Midbrain (tissue), 1 donor: ENCODE results near the gene ZCCHC24.
"Not testable (repeated sequence)": the region's sequence is repeated elsewhere in the genome, so short reads cannot be mapped to it uniquely, and the experiment has no call there.

Experiments used
- DNase-seq: peaks from one replicate; lab custom pipeline; 2025; lab: John Stamatoyannopoulos, UW

ZCCHC24 gene

DNA sequence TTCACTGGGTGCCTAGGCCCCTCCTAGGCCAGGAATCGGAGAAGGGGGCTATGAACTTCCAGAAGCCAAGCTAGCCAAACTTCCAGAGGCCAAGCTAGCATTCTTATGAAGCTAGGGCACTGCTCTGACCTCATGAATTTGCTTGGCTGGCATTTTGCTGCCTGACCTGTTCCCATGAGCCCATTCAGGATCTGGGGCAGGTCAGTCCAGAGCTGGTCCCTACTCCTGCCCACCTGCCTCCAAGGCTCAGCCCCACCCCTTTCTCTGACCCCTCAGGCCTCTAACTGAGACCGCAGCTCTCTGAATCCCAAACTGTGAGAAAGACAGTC is 99.4 kb downstream of the ZCCHC24 start:
- no peak for DNase-seq

DNA sequence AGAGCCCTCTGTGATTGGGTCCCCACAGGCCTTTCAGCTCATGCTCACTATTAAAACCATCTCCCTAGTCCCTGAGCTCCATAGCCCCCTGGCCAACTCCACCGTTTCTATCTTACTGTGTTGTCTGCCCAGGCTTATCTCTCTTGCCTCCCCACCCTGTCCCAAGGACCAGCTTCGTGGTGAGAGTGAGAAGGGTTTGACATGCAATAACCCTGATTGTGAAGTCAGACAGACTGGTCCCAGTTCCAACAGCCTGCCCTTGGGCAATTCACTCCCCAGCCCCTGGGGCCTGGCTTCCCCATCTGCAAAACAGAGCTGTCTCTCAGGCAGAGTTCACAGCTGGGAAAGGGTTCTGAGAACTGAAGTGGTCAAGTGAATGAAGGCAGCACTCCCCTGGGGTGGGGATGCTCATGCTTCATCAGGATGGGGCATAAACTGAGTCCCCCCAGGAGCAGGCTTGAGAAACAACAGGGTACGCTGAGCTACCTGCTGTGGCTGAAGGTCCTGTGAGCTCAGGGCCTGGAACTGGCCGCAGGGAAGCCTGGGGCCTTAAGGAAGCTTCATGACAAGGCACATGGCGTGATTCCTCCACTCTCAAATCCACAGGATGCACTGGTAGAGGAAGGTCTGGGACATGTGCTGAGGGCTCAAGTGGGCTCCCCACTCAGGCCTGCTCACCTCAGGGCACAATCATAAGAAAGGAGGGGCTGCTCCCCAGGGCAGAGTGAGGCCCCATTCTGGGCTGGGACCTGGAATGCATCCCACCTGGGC is 100.0 kb downstream of the ZCCHC24 start:
- no peak for DNase-seq

DNA sequence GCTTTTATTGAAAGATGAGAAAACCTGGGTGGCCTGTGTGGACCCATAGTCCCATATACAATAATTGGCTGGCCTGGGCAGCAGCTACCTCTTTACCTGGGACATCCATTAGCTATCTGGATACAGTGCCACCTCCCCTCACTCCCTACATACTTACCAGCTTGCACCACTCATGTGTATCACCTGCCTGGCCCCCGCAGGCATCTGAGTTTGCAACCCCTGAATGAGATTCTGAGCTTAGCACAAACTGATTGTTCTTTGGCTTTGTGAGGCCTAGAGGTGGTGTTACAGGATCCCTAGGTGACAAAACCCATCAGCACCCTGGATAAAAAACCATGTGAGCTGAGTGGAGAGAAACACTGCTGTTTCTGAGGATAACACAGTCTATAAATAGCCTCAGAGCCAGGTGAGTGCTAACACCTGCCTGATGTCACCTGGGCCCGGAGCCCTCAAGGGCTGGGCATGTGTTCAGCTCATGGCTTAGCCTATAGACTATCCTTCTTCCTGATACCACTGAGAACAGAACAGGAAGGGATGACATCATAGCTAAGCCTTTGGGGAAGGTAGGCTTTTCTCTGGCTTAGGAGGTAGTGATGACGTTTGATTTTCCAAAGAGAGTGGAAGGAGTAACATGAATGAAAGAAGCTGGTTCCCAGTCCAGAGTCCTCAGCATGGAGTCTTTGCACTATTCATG is 100.8 kb downstream of the ZCCHC24 start:
- DNase-seq: no peak

DNA sequence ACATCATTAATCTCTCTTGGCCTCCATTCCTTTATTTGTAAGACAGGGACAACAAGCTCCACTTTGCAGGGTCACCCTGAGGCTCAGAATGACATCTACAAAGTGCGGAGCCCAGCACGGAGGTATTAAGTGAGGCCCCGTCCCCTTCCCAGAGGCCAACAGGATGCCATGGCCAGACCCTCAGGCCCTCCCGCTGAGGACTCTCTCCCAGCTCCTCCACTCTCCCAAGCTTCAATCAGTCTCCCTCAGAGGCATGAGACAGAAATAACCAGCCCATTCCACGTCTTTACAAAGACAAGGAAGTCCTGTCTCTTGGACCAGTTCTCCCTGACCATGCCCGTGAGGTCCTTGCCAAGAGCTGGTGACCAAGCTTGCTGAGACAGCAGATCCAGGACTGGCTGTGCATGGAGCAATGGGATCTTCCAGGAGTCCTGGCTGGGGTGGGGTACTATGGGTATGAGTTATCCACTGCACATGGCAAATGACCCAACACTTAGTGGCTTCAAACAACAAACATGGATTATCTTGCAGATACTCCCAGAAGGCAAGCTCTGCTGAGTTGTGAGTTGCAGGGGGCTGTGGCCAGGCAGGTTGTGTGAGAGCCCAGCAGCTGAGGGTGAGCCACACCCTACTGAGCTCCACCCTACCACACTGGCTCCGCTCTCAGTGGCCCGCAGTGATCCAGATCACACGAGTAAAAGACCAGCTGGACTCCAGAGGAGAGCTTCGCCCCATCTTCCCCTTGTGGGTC is 102.4 kb downstream of the ZCCHC24 start:
- DNase-seq: no peak

DNA sequence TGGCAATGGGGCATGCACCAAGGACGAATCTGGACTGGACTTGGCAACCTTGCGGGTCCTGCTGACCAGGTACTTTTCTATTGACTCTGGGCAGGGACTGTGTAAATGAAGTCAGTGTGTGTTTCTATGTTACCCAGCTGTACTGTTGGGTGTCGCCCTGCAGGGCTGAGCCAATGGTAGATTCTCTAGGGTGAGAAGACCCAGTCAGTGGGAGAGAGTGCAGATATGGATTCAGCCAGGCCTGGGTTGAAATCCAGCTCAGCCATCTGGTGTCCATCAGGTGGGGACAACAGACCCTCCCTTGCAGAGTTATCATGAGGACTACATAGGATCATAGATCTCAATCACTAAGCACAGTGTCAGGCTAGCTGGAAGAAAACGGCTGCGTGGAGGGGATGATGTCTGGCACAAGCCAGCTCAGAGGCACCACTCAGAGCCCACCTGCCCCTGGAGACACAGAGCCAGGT is 103.1 kb downstream of the ZCCHC24 start:
- no peak for DNase-seq

DNA sequence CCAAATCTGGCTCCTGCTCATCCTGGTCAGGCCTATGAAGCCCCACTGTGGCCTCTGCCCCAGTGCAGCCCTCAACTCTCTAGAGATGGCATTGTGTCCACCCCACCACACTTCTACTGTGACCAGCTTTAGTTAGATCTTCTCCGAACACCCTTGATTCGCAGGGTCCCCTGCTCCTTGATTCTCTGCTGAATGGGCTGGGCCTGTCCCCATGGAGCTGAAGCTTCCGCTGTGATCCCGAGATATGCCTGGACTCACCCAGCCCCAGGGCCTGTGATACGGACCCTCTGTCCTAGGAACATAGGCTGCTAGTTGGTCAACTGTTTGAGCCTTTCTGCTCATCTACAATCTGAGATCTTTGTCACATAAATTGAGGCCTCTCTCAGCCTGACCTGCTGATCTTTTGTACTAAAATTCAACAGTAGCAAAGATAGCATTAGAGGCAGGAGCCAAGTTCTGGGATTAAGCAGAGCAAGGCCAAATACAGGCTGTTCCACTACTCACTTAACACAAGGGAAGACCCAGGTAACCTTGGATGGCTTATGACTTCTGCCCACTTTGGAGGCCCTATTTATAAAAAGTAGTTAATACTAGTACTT is 104.7 kb downstream of the ZCCHC24 start:
- no peak for DNase-seq

DNA sequence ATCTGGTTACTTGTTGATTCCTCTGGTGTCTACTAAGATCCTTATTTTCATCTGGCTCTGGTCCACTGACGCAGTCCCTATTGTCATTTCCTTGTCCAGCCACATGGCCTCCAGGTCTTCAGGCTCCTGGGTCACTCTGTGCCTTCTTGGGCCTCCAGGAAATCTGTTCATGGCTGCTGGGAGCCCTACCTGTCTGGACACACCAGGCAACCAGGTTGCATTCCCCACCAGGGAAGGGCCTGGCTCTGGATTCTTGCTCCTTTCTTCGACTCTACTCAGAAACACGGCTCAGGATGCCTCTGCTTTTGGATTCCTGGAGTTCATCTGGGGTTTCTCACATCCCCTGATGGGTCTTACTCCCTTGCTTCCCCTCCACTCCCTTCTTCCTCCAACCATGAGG is 106.2 kb downstream of the ZCCHC24 start:
- no peak for DNase-seq

DNA sequence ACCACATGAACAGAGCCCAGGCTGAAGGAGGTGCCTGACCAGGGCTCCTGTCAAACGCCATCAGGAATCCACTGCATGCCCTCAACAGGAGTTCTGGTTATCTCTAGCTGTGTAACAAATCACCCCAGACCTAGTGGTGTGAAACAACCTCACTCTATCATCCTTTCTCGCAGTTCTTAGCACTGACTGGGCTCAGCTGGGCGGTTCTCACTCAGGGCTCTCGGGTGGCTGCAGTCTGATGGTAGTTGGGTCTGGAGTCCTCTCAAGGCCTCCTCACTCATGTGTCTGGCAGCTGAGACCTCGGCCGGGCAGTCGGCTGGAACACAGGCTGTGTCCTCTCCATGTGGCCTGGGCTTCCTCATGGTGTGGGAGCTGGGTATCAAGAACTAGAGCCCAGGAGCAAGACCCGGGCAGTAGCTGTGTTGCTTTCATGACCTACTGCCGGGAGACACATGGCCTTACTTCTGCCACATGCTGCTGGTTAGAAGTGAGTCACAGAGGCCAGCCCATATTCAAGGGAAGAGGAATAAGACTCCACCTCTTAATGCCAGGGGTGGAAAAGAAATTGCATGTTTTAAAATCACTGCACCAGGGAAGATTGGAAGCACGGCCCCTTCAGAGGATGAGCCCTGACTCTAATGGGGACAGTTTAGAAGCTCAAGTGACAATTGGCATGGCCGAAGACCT is 107.5 kb downstream of the ZCCHC24 start:
- DNase-seq: not testable (repeated sequence)

DNA sequence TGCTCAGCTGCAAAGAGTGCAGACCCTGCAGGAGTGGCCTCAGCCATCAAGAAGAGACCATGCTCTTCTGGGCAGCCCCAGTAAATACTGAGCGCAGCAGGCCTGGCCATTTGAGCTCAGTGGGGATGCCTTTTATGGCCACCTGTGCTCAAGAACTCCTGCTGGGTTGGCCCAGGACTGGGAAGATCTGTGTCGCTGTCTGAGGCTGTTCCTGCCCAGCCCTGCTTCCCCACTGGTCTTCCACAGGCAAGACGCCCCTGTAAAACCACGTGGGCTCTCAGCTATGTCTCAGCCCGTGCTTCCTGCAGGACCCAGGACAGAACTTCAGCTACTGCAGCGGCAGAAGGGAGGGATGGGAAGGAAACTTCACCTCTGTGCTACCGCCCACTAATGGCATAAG is 108.7 kb downstream of the ZCCHC24 start:
- DNase-seq: no peak

DNA sequence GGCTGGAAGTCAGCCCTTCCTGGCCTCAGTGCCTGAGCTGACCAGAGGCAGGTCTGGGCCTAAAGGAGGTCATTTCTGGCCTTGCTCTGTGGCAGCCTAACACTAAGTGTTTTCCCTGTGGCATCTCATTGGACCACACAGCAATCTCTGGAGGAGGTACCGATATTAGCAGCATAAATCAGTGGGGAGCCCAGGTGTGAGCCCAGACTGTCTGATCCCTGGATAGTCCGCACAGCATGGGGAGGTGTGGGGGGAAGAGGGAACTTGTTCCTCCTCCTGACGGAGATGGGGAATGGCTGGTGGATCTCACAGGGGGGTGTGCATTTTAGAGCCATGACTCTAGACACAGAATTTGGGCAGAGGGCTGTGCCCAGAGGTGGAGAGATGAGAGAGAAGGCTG is 109.1 kb downstream of the ZCCHC24 start:
- no peak for DNase-seq

DNA sequence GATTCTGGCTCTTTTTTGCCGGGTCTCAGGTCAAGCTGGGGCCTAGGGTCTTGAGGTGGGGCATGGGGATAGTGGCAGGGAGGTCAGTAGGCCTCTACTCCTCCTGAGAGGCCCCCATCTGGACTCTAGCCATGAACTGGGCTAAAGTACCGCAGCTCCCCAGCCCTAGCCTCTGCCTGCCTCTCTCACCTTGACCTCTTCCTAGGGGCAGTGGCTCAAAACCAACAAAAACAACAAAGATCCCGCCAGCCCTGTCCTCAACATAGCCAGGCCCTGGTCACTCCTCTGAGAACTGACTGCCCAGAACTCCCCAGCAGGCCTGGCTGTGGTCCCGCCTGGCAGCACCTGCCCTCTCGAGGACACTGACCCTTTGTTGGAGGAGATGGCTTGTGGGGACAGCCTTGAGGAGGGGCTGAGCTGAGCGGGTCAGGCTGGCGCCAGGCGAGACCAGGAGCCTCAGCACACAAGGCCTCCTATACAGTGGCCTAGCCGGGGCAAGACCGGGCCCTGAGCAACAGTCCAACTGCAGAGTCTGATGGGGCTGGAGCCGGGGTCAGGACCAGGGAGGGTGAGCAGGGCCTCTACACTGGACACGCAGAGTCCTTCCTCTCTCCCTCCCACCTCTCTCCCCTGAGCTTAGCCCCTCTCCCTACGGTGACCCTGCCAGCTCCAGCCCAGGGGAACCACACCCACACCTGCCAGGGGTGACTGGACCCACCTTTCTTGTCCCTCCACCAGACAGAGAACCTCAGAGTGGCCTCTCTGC is 109.8 kb downstream of the ZCCHC24 start:
- peak; percentile 95 for DNase-seq

DNA sequence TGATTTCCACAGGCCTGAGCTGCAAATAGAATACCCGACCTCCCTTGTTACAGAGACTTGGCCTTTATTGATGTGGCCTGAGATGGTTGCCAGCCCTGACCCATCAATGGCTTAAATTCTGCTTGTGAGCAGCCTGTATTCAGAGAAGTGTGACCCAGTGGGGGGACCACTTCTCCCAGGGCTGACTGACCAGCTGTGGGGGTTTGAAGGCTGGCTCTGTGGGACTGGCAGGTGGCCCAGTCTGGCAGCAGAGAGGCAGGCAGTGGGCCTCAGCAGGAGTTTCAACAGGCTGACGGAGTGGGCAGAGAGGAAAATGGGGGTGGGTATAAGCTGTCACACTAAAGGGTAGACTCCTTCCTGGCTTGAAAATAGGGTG is 110.3 kb downstream of the ZCCHC24 start:
- DNase-seq: peak; percentile 82

DNA sequence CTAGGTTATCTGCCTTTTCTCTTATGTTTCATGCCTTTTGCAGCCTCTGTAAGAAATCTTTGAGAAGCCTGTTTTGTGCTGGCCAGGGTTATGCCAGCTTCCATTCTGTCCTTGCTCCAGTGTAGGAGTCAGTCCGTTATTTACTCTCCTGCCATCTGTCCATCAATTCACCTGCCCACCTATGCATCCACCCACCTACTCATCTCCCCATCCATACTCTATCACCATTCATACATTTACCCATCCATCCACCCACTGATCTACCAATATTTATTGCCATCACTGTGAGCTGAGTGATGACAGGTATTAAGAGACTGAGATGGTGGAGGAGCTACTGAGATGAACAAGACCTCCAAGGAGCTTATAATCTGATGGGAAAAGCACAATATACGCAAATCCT is 110.9 kb downstream of the ZCCHC24 start:
- no peak for DNase-seq

DNA sequence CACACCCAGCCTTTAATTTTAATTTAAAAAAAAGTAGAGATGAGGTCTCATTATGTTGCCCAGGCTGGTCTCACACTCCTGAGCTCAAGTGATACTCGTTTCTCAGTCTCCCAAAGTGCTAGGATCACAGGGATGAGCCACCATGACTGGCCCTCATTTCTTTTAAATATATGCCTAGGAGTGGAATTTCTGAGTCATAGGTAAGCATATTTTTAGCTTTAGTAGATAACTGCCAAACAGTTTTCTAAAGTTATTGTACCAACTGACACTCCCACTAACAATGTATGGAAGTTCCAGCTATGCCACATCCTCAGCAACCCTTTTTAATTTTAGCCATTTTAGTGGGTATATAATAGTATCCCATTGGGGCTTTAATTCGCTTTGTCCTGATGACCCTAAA is 111.9 kb downstream of the ZCCHC24 start:
- DNase-seq: no peak

DNA sequence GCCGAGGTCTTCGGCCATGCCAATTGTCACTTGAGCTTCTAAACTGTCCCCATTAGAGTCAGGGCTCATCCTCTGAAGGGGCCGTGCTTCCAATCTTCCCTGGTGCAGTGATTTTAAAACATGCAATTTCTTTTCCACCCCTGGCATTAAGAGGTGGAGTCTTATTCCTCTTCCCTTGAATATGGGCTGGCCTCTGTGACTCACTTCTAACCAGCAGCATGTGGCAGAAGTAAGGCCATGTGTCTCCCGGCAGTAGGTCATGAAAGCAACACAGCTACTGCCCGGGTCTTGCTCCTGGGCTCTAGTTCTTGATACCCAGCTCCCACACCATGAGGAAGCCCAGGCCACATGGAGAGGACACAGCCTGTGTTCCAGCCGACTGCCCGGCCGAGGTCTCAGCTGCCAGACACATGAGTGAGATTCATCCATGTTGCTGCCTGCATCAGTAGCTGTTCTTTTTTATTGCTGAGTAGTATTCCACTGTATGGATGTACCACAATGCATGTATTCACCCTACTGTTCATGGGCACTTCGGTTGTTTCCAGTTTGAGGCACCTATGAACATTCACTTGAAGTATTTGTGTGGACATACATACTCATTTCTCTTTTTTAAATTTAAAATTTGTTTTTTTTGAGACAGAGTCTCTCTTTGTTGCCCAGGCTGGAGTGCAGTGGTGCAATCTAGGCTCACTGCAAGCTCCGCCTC is 112.7 kb downstream of the ZCCHC24 start:
- DNase-seq: not testable (repeated sequence)
